ENCODE measurements around the gene MIPOL1. TPM values are rescaled to one million over a fixed set of nuclear protein-coding genes. Genes with fewer than 3 reads are reported as not detected.

Gene MIPOL1
- total RNA-seq, 1 experiment from 2014 or later, result 15.4 TPM

- Histone ChIP-seq H3K9ac (ENCODE audit: low read length) (no peak overlapping the region), H3K27ac (ENCODE audit: low read depth, low read length) (no peak overlapping the region), H3K4me2 (ENCODE audit: low read length) (no peak overlapping the region), H3K4me3 (replicated peaks in 1 of 2; ENCODE audit: low read depth in 1 of 2, low read length in 2 of 2) (no peak overlapping the region), H3K9me3 (ENCODE audit: control insufficient read depth in 1 of 2, insufficient read depth in 1 of 2, low read depth in 1 of 2, low read length in 2 of 2) (no peaks in the 10 kb centered on the region), H3K79me2 (ENCODE audit: insufficient read depth, low read length) (no peaks in the 10 kb centered on the region), H3K27me3 (ENCODE audit: insufficient read depth, low read length) (no peaks in the 10 kb centered on the region), H3K36me3 (ENCODE audit: control insufficient read depth in 1 of 2, insufficient read depth in 2 of 2, low read length in 2 of 2) (no peaks in the 10 kb centered on the region), H2AFZ (ENCODE audit: low read depth, low read length, poor library complexity, severe bottlenecking) (no peak overlapping the region), H3K9me2 (ENCODE audit: insufficient read depth) (no peaks in the 10 kb centered on the region), H3K4me1 (ENCODE audit: control insufficient read depth in 1 of 2, insufficient read depth in 2 of 2, low read length in 2 of 2) (no peaks in the 10 kb centered on the region), H4K20me1 (ENCODE audit: insufficient read depth) (no peaks in the 10 kb centered on the region)
- RAD21 ChIA-PET (ENCODE audit: low non-redundant PET in 1 of 2, low total read pairs in 2 of 2, uncharacterized antibody in 2 of 2, unreplicated experiment in 2 of 2), result no interaction called here
- ATAC-seq (no peak), DNase-seq (ENCODE audit: low read depth, low spot score) (no peak)
- BruUV-seq (replicated peaks), result no TSS peak
- POLR2A ChIA-PET, result no interaction called here
- TF ChIP-seq RAD21 (IDR thresholded peaks at IDR 0.05; ENCODE audit: low read depth) (no peak), ZFX (IDR thresholded peaks at IDR 0.05) (no peak), TCF7L2 (IDR thresholded peaks at IDR 0.05; ENCODE audit: borderline replicate concordance, extremely low read depth, insufficient read depth, insufficient read length) (no peak), POLR2A (IDR thresholded peaks at IDR 0.05; ENCODE audit: borderline replicate concordance, extremely low read depth, insufficient read depth, insufficient read length) (no peak), YY1 (IDR thresholded peaks at IDR 0.05; ENCODE audit: extremely low read depth, insufficient replicate concordance, low read depth, low read length) (no peak), EZH2phosphoT487 (IDR thresholded peaks at IDR 0.05; ENCODE audit: borderline replicate concordance) (no peak), SIN3A (IDR thresholded peaks at IDR 0.05; ENCODE audit: low read depth) (no peak), CEBPB (IDR thresholded peaks at IDR 0.05; ENCODE audit: low read depth) (no peak), MAX (IDR thresholded peaks at IDR 0.05) (no peak), FOSL1 (IDR thresholded peaks at IDR 0.05; ENCODE audit: low read depth) (no peak), ZBTB33 (IDR thresholded peaks at IDR 0.05; ENCODE audit: extremely low read depth, insufficient replicate concordance, low read length) (no peak), ELF1 (IDR thresholded peaks at IDR 0.05; ENCODE audit: borderline replicate concordance, low read depth) (no peak)
- CTCF ChIA-PET, result no interaction called here
- intact Hi-C loops (cut with micrococcal nuclease), result no loop called here
Measured at GRCh38 chr14:37571391-37571790, 373.7 kb downstream of the MIPOL1 start.

Measured in HCT116 (cell line).